HEK293 (cell line): ENCODE results near the gene CENPP.

ENCODE experiments used
- CTCF ChIA-PET: fragments of 350-600 bp; formaldehyde crosslinking; extraction: SDS; loops from one replicate; lab custom pipeline; 2021; ENCODE audit warnings: antibody characterized with exemption; lab: Yijun Ruan, JAX
- POLR2A ChIA-PET: fragments of 300-600 bp; formaldehyde crosslinking; extraction: SDS; loops from one replicate; lab custom pipeline; 2020; ENCODE audit warnings: antibody characterized with exemption, inconsistent platforms; lab: Yijun Ruan, JAX
- H3K27ac ChIP-seq: fragments of 200-500 bp; sonication (Bioruptor generic); 2 replicates; pipeline ENCODE4 v1.5.1; 2014; ENCODE audit warnings: low read depth, low read length, control low read depth, inconsistent platforms; ENCODE audit errors: extremely low read depth
- H3K36me3 ChIP-seq, 2 experiments: fragments of 200-500 bp in 1 of 2; sonication (Bioruptor generic) in 1 of 2; 1 replicate in 1 of 2; 2 replicates in 1 of 2; pipeline ENCODE4 v1.5.1; 2014 to 2017; ENCODE audit warnings: inconsistent platforms in 2 of 2, low read length in 2 of 2; ENCODE audit not compliant: control insufficient read depth in 2 of 2, insufficient read depth in 1 of 2
- H3K4me1 ChIP-seq: fragments of 200-500 bp; sonication (Bioruptor generic); 2 replicates; pipeline ENCODE4 v1.5.1; 2014; ENCODE audit warnings: mild to moderate bottlenecking, low read length, inconsistent platforms; ENCODE audit not compliant: control insufficient read depth, insufficient read depth
- H3K4me3 ChIP-seq: 2 replicates; pipeline ENCODE4 v1.5.1; 2011; ENCODE audit warnings: low read depth, mild to moderate bottlenecking, control low read depth, low read length, moderate library complexity
- H3K9me3 ChIP-seq: fragments of 200-500 bp; sonication (Bioruptor generic); 2 replicates; pipeline ENCODE4 v1.5.1; 2014; ENCODE audit warnings: low read depth, low read length, inconsistent platforms; ENCODE audit not compliant: control insufficient read depth, insufficient read depth
- IKZF3 ChIP-seq: fragments of 450-650 bp; IDR thresholded peaks from 2 replicates; pipeline ENCODE4 v1.5.0; 2018; ENCODE audit warnings: missing biosample characterization, mild to moderate bottlenecking, missing genetic modification characterization, moderate library complexity
- KLF7 ChIP-seq: fragments of 450-650 bp; formaldehyde crosslinking; IDR thresholded peaks from 2 replicates; pipeline ENCODE4 v1.5.1; 2016; ENCODE audit warnings: missing biosample characterization, missing genetic modification characterization, borderline replicate concordance
- TCF7L2 ChIP-seq: IDR thresholded peaks from 2 replicates; pipeline ENCODE4 v1.6.1; 2011; ENCODE audit warnings: low read depth, mild to moderate bottlenecking, inconsistent platforms, low read length, moderate library complexity, borderline replicate concordance
- ZNF211 ChIP-seq: fragments of 450-650 bp; formaldehyde crosslinking; IDR thresholded peaks from 2 replicates; pipeline ENCODE4 v1.5.1; 2016; ENCODE audit warnings: low read depth, missing biosample characterization, missing genetic modification characterization
- ZNF266 ChIP-seq: fragments of 450-650 bp; formaldehyde crosslinking; IDR thresholded peaks from 2 replicates; pipeline ENCODE4 v1.5.1; 2016; ENCODE audit warnings: missing biosample characterization, missing genetic modification characterization, low read depth
- ZNF350 ChIP-seq: fragments of 450-650 bp; formaldehyde crosslinking; IDR thresholded peaks from 2 replicates; pipeline ENCODE4 v1.5.0; 2017; ENCODE audit warnings: missing biosample characterization, mild to moderate bottlenecking, missing genetic modification characterization
- ZNF521 ChIP-seq: fragments of 450-650 bp; formaldehyde crosslinking; IDR thresholded peaks from 2 replicates; pipeline ENCODE4 v1.5.1; 2017; ENCODE audit warnings: missing biosample characterization, mild to moderate bottlenecking, missing genetic modification characterization
- ZNF621 ChIP-seq: fragments of 450-650 bp; formaldehyde crosslinking; IDR thresholded peaks from 2 replicates; pipeline ENCODE4 v1.5.1; 2017; ENCODE audit warnings: missing biosample characterization, missing genetic modification characterization
- ZNF654 ChIP-seq: fragments of 450-650 bp; formaldehyde crosslinking; IDR thresholded peaks from 2 replicates; pipeline ENCODE4 v1.5.1; 2016; ENCODE audit warnings: low read depth, missing biosample characterization, missing genetic modification characterization
- ZNF677 ChIP-seq: fragments of 450-650 bp; IDR thresholded peaks from 2 replicates; pipeline ENCODE4 v1.5.0; 2018; ENCODE audit warnings: missing biosample characterization, mild to moderate bottlenecking, missing genetic modification characterization, moderate library complexity
- ZNF747 ChIP-seq: fragments of 450-650 bp; formaldehyde crosslinking; IDR thresholded peaks from 2 replicates; pipeline ENCODE4 v1.5.1; 2016; ENCODE audit warnings: missing biosample characterization, missing genetic modification characterization
- TF ChIP-seq, protein P1 (sequence below): fragments of 450-650 bp; formaldehyde crosslinking; IDR thresholded peaks from 2 replicates; pipeline ENCODE4 v1.5.1; 2016; ENCODE audit warnings: missing biosample characterization, missing genetic modification characterization
- TF ChIP-seq, protein P2 (sequence below): fragments of 450-650 bp; formaldehyde crosslinking; IDR thresholded peaks from 2 replicates; pipeline ENCODE4 v1.5.1; 2016; ENCODE audit warnings: missing biosample characterization, missing genetic modification characterization
- TF ChIP-seq, protein P3 (sequence below): fragments of 450-650 bp; formaldehyde crosslinking; conservative IDR thresholded peaks from 2 replicates; pipeline ENCODE4 v1.5.1; 2016; ENCODE audit warnings: low read depth, missing biosample characterization, missing genetic modification characterization

Gene CENPP

DNA sequence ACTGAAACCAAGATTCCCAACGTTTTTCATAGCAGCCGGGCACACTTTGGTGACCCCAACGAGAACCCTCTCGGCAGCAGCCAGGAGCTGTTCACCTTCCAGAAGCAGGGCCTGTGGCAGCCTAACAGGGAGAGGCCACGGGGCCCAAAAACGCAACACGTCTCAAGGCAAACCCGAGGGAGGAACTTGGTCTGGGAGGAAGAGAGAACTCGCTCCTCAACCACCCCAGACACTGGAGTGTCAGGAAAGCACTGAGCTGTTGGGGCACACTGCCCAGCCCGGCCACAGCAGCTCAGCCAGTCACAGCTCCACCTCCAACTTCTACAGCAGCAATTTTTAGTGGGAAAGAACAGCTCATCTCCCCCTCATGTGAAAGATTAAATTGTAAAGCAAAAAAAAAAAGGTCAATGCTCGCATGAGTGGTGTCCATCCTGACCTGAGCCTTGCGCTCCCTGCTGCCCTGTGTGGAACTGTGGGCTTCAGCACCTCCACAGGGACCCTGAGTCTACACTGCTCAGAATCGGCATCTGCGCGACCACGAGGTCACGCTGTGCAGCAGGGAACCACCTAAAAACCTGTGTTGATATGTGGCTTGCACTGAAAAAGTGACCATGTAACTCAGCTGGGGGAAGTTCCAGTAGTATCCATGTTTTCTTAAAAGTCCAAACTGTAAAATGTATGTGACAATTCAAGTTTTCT is 289.2 kb downstream of the CENPP start:
- H3K4me3 ChIP-seq: no peak overlapping the region
- H3K4me1 ChIP-seq: no peaks in the 10 kb centered on the region
- no peak for TF ChIP-seq ZNF677
- H3K36me3 ChIP-seq: peaks cover 0 to 94% of the 10 kb centered on the region in 2 experiments; a peak in 1 of 3 replicates
- H3K9me3 ChIP-seq: no peaks in the 10 kb centered on the region
- no peak overlapping the region for H3K27ac ChIP-seq
- ChIA-PET CTCF (interaction anchor here (0.5 to 0.6 kb wide), 3 partner anchors 101 to 489 kb away, joined by 3 read pairs; no protein-coding TSS in a partner anchor), POLR2A (no interaction called here)

DNA sequence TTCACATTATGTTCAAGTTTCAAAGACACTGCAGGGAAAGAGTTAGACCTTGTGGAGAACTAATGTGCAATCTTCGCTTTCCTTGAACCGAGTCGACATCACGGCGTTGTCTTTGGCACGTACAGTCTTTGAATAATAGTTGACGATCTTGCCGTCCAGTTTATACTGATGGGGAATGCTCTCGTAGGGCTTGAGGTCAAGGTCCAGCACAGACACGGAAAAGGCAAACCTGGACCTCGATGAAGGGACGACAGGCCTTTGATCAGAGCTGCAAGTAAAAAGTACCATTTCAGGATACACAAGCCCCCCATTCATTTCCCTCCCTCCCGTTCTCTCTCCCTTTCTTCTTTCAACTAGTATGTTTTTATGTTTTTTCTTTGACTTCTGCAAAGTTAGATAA is 290.0 kb downstream of the CENPP start:
- H3K4me3 ChIP-seq: no peak overlapping the region
- TF ChIP-seq ZNF211 (no peak), IKZF3 (tag by site-specific recombination) (no peak), KLF7 (no peak), ZNF654 (tag by site-specific recombination) (no peak), TCF7L2 (no peak)
- TF ChIP-seq, protein P1, sequence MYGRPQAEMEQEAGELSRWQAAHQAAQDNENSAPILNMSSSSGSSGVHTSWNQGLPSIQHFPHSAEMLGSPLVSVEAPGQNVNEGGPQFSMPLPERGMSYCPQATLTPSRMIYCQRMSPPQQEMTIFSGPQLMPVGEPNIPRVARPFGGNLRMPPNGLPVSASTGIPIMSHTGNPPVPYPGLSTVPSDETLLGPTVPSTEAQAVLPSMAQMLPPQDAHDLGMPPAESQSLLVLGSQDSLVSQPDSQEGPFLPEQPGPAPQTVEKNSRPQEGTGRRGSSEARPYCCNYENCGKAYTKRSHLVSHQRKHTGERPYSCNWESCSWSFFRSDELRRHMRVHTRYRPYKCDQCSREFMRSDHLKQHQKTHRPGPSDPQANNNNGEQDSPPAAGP (tag by site-specific recombination): no peak
- TF ChIP-seq, protein P2, sequence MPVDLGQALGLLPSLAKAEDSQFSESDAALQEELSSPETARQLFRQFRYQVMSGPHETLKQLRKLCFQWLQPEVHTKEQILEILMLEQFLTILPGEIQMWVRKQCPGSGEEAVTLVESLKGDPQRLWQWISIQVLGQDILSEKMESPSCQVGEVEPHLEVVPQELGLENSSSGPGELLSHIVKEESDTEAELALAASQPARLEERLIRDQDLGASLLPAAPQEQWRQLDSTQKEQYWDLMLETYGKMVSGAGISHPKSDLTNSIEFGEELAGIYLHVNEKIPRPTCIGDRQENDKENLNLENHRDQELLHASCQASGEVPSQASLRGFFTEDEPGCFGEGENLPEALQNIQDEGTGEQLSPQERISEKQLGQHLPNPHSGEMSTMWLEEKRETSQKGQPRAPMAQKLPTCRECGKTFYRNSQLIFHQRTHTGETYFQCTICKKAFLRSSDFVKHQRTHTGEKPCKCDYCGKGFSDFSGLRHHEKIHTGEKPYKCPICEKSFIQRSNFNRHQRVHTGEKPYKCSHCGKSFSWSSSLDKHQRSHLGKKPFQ (tag by site-specific recombination): no peak
- H3K36me3 ChIP-seq: peaks cover 0 to 99% of the 10 kb centered on the region in 2 experiments; a peak in 1 of 3 replicates
- no peaks in the 10 kb centered on the region for H3K4me1 ChIP-seq
- H3K27ac ChIP-seq: no peak overlapping the region
- no peaks in the 10 kb centered on the region for H3K9me3 ChIP-seq
- CTCF ChIA-PET: no interaction called here
- POLR2A ChIA-PET: no interaction called here

DNA sequence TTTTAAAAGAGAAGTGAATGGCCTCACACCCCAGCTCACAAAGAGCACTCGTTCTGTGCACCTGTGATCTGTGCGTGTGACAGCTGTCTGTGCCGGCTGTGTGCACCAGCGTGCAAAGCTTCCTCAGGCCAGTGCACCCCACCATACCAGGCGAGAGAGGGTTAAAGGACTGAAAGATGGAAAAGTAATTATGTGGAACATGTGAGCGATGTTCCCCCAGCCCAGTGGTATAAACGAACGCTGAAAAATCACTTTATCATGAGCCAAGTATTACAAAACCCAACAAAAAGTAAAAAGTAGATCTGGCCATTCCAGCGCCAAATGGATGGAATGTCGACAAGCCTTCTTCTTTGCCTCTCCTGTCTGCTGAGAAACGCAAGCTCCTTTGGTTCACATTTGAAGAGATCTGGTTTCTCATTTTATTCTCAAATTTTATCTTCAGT is 290.5 kb downstream of the CENPP start:
- H3K4me1 ChIP-seq: no peaks in the 10 kb centered on the region
- H3K4me3 ChIP-seq: no peak overlapping the region
- H3K9me3 ChIP-seq: no peaks in the 10 kb centered on the region
- H3K36me3 ChIP-seq: peaks cover 0 to 95% of the 10 kb centered on the region in 2 experiments; a peak in 2 of 3 replicates
- TF ChIP-seq ZNF266 (tag by site-specific recombination) (no peak), ZNF521 (tag by site-specific recombination) (no peak), ZNF747 (tag by site-specific recombination) (no peak), ZNF350 (no peak), ZNF621 (tag by site-specific recombination) (no peak)
- TF ChIP-seq, protein P3, sequence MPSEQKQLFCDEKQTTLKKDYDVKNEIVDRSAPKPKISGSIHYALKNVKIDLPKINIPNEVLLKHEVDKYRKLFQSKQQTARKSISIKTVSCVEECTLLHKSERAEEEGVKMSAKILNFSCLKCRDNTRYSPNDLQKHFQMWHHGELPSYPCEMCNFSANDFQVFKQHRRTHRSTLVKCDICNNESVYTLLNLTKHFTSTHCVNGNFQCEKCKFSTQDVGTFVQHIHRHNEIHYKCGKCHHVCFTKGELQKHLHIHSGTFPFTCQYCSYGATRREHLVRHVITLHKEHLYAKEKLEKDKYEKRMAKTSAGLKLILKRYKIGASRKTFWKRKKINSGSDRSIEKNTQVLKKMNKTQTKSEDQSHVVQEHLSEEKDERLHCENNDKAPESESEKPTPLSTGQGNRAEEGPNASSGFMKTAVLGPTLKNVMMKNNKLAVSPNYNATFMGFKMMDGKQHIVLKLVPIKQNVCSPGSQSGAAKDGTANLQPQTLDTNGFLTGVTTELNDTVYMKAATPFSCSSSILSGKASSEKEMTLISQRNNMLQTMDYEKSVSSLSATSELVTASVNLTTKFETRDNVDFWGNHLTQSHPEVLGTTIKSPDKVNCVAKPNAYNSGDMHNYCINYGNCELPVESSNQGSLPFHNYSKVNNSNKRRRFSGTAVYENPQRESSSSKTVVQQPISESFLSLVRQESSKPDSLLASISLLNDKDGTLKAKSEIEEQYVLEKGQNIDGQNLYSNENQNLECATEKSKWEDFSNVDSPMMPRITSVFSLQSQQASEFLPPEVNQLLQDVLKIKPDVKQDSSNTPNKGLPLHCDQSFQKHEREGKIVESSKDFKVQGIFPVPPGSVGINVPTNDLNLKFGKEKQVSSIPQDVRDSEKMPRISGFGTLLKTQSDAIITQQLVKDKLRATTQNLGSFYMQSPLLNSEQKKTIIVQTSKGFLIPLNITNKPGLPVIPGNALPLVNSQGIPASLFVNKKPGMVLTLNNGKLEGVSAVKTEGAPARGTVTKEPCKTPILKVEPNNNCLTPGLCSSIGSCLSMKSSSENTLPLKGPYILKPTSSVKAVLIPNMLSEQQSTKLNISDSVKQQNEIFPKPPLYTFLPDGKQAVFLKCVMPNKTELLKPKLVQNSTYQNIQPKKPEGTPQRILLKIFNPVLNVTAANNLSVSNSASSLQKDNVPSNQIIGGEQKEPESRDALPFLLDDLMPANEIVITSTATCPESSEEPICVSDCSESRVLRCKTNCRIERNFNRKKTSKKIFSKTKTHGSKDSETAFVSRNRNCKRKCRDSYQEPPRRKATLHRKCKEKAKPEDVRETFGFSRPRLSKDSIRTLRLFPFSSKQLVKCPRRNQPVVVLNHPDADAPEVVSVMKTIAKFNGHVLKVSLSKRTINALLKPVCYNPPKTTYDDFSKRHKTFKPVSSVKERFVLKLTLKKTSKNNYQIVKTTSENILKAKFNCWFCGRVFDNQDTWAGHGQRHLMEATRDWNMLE (tag by site-specific recombination): no peak
- H3K27ac ChIP-seq: no peak overlapping the region
- CTCF ChIA-PET: no interaction called here
- POLR2A ChIA-PET: interaction anchor here (1.3 kb wide), 1 partner anchor 290 kb away, joined by 3 read pairs; the partner anchor contains the start of gene CENPP
